Measurements from ENCODE around the gene MOCS3. TPM values are rescaled to one million over a fixed set of nuclear protein-coding genes. Genes with fewer than 3 reads are reported as not detected.

MOCS3 gene
- total and polyA plus RNA-seq, 2 of the 13 experiments (the other 11 are each of a cell fraction or from before 2014, with no cell fraction given) = 3.7 to 8.4 TPM

- TF ChIP-seq LCORL (IDR thresholded peaks at IDR 0.05) = no peak
- TF ChIP-seq LCORL (CRISPR knock-in tag; IDR thresholded peaks at IDR 0.05) = peak; percentile 71
- TF ChIP-seq SNRNP70 (IDR thresholded peaks at IDR 0.05; ENCODE audit: low read depth, low read length) = no peak
- no peak; the same call in none of the 2 replicates for TF ChIP-seq E2F2 (CRISPR knock-in tag; IDR thresholded peaks at IDR 0.05; ENCODE audit: borderline replicate concordance)
- peak; percentile 55; the same call in 1 of the 2 replicates for TF ChIP-seq ZNF768 (CRISPR knock-in tag; IDR thresholded peaks at IDR 0.05)
- TF ChIP-seq ZNF30 (CRISPR knock-in tag; IDR thresholded peaks at IDR 0.05) = 0 out of 2 replicates have a peak, but pooled peaks have one; percentile 15
- TF ChIP-seq RARG (CRISPR knock-in tag; IDR thresholded peaks at IDR 0.05; ENCODE audit: low read depth) = peak; percentile 87; the same call in 1 of the 2 replicates
- peak; percentile 87 for TF ChIP-seq ELF4 (CRISPR knock-in tag; IDR thresholded peaks at IDR 0.05; ENCODE audit: borderline replicate concordance)
- TF ChIP-seq, protein P1, sequence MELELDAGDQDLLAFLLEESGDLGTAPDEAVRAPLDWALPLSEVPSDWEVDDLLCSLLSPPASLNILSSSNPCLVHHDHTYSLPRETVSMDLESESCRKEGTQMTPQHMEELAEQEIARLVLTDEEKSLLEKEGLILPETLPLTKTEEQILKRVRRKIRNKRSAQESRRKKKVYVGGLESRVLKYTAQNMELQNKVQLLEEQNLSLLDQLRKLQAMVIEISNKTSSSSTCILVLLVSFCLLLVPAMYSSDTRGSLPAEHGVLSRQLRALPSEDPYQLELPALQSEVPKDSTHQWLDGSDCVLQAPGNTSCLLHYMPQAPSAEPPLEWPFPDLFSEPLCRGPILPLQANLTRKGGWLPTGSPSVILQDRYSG (CRISPR knock-in tag; IDR thresholded peaks at IDR 0.05) = peak; percentile 72; the same call in 1 of the 2 replicates
- TF ChIP-seq TARDBP (CRISPR knock-in tag; IDR thresholded peaks at IDR 0.05) = no peak; the same call in 1 of the 2 replicates
- TF ChIP-seq KLF16 (CRISPR knock-in tag; IDR thresholded peaks at IDR 0.05) = 0 out of 4 replicates have a peak, but pooled peaks of 1 of the 2 experiments have one; percentile 28
- TF ChIP-seq, protein P2, sequence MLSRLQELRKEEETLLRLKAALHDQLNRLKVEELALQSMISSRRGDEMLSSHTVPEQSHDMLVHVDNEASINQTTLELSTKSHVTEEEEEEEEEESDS (CRISPR knock-in tag; IDR thresholded peaks at IDR 0.05; ENCODE audit: borderline replicate concordance) = no peak
- no peak for TF ChIP-seq ZNF207 (IDR thresholded peaks at IDR 0.05; ENCODE audit: borderline replicate concordance)
- TF ChIP-seq BRD4 (CRISPR knock-in tag; IDR thresholded peaks at IDR 0.05) = peak; percentile 65
- TF ChIP-seq ZNF652 (CRISPR knock-in tag; IDR thresholded peaks at IDR 0.05; ENCODE audit: borderline replicate concordance, low read depth) = no peak; the same call in 1 of the 2 replicates
- TF ChIP-seq STAT6 (CRISPR knock-in tag; IDR thresholded peaks at IDR 0.05; ENCODE audit: borderline replicate concordance) = 0 out of 2 replicates have a peak, but pooled peaks have one; percentile 67
- TF ChIP-seq ZNF512 (CRISPR knock-in tag; IDR thresholded peaks at IDR 0.05) = peak; percentile 69; the same call in 1 of the 2 replicates
- TF ChIP-seq CHCHD3 (CRISPR knock-in tag; IDR thresholded peaks at IDR 0.05) = 0 out of 2 replicates have a peak, but pooled peaks have one; percentile 28
- TF ChIP-seq ZNF446 (CRISPR knock-in tag; IDR thresholded peaks at IDR 0.05) = no peak
- TF ChIP-seq PLRG1 (conservative IDR thresholded peaks at IDR 0.05) = no peak
- TF ChIP-seq SALL2 (CRISPR knock-in tag; IDR thresholded peaks at IDR 0.05) = no peak; the same call in 1 of the 2 replicates
- no peak; the same call in 1 of the 2 replicates for TF ChIP-seq ZNF367 (CRISPR knock-in tag; IDR thresholded peaks at IDR 0.05; ENCODE audit: borderline replicate concordance)
- no peak for TF ChIP-seq ZNF7 (CRISPR knock-in tag; IDR thresholded peaks at IDR 0.05)
Measured at GRCh38 chr20:50958615-50959542, at the start of gene MOCS3 (continued).

All from HepG2 (cell line).